Measurements from ENCODE around the gene SLC25A34.
A peak's percentile ranks its signal among the peaks of the same experiment; 100 is the strongest.

SLC25A34 gene

DNA sequence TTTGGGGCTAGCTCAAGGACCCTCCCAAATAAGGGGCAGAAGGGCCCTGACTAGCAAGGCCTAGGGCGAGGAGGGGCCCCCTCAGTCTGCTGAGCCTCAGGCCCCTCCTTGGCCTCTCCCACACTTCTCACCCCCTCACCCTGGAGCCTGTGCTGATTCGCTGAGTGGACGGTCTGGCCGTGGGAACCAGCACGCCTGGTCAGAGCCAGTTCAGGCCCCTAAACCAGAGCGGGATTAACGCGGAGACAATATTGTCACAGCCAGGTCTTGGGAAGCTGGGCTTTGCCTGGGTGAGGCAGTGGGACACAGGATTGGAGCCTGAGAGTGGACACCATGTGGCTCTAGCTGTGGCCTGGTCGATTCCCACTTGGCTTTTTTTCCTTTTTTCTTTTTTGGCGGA lies 17.7 kb downstream of the SLC25A34 start:
- no peak for DNase-seq (ENCODE audit: low spot score)

- DNase-seq (ENCODE audit: low spot score) = no peak
Observed at GRCh38 chr1:15755021-15755645, 19.1 kb downstream of the SLC25A34 start.

- no peak for DNase-seq (ENCODE audit: low spot score)
Observed at GRCh38 chr1:15755646-15756040, 19.6 kb downstream of the SLC25A34 start.

DNA sequence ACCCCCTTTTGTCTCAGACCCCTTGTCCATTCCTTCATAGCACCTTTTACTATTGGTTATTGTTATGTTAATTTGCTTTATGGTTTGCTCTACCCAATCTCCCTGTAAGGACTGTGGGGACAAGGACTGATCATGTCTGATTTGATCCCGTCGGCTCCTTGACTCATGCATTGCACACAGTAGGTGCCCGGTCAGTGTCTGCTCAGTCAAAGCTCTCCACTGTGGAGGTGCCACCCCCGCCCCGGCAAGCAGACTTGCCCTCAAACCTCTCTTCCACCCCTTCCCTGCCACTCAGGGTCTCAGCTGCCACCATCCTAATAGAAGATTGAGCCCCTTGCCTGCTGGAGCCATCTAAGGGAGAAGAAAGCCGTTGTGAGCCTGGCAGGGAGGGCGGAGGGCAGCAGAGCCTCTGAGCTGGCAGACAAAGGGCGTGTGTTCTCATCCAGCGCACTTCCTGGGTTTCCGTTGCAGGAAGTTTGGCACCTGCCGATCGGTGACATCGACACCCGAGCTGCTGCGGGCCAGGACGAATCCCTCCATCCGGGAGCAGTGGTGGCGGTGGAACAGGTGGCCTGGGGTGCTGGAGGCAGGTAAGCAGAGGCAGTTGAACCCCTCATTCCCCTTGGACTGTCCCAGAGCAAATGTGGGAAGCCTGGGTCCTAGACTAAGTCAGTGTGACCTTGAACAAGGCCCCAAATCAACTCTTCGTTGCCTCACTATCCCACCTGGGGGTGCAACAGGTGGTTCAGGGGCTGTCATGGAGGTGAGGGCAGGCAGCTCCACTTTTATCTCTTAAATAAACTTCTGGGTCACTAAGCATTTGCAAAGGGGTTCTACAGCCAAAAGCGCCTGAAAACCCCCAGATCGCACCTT lies 20.3 kb downstream of the SLC25A34 start:
- DNase-seq (ENCODE audit: low spot score) = no peak

GRCh38 chr1:15757016-15757543 lies 21.0 kb downstream of the SLC25A34 start:
- no peak for DNase-seq (ENCODE audit: low spot score)

DNA sequence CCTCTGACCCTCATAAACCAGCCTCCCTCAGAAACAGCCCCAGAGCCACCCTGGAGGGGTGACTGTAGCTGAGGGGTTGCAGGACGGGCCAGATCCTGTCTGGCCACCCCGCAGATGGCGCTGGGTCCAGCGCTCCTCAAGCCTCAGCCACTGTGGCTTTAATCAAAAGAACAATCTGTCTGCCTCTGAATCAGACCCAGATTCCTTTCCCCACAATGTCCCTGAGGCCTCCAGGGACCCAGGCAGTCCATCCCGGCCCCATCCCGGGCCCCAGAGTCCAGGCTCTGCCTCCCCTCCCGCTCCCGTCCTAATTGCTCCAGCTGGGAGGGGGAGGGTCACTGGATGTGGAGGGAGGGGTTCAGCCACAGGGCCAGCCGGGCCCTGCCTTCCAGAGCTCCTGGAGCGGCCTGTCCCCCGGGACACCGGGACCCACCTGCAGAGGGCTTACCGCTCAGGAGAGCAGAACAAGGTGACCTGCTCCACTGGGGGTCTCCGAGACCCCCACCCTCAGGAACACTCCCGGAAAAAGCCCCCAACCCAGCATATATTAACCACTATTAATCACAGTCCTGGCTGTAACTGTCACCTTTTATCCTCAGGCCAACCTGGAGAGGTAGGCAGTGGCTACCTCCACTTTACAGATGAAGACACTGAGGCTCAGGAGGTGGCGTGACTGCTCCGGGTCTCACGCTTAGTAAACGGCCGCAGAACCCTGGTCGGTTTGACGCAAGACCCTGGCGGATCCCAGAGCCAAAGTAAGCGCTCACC lies 21.7 kb downstream of the SLC25A34 start:
- DNase-seq (ENCODE audit: low spot score) = peak; percentile 51

DNA sequence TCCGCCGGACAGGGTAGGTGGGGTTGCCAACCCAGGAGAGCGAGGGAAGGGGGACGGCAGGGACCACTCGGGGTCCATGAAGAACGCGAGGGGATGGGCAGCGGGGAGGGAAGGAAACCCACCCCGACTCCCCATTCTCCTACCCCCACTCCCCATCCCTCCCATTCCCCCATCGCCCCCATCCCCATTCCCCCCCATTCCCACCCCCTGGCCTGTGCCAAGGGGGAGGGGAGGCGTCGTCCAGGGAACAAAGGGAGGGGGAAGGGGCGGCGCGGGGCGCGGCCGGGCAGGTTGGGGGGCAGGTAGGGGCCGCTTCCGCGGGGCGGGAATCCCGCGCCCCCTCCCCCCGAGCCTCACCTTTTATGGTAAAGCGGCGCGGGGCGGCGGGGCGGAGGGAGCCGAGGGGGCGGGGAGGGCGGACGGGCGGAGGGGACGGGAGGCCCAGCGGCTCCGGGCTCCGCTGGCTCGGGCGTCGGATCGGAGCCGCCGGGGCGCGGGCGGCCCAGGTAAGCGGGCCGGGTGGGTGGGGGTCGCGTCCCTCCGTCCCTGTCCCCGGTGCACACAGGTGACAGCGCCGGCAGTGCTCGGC lies 22.4 kb downstream of the SLC25A34 start, which contains the start of gene FBLIM1:
FBLIM1 (plus strand) TSS at position 453 of the 589 bp plus-strand sequence. CDS start 6,189 bp downstream, outside the sequence.
- peak; percentile 84 for DNase-seq (ENCODE audit: low spot score)

DNA sequence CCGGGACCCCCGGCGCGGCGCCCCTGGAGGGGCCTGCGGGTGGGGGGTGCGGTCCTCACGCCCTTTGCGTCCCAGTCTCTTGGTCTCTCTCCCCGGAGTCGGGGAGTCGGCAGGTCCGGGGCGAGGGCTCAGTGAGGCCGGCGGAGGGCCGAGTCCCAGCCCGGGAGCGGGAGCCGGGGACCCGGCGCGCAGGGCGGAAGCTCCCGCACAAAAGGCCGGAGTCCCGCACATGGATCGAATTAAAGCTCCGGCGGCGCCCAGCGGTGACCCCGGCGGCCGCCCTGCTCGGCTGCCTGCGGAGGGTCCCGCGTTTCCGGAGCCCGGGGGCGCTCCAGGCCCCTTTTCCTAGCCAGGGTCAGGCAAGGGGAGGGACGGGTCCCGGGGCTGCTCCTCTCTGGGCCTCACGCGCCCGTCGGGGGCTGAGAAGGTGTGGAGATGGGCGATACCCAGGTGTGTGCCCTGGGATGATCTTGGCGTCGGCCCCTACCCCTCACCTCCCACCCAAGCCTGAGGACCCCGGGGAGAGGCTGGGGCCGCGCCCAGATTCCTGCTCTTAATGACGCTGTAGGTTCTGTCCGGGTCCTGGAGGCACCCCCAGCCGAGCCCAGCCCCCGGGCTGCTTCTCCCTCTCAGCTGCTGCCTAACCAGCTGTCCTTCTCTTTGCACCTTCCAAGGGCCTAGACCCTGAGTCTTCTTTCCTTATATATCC lies 23.0 kb downstream of the SLC25A34 start:
- DNase-seq (ENCODE audit: low spot score) = peak; percentile 87

GRCh38 chr1:15760520-15761211 lies 24.6 kb downstream of the SLC25A34 start:
- DNase-seq (ENCODE audit: low spot score) = peak; percentile 81

DNA sequence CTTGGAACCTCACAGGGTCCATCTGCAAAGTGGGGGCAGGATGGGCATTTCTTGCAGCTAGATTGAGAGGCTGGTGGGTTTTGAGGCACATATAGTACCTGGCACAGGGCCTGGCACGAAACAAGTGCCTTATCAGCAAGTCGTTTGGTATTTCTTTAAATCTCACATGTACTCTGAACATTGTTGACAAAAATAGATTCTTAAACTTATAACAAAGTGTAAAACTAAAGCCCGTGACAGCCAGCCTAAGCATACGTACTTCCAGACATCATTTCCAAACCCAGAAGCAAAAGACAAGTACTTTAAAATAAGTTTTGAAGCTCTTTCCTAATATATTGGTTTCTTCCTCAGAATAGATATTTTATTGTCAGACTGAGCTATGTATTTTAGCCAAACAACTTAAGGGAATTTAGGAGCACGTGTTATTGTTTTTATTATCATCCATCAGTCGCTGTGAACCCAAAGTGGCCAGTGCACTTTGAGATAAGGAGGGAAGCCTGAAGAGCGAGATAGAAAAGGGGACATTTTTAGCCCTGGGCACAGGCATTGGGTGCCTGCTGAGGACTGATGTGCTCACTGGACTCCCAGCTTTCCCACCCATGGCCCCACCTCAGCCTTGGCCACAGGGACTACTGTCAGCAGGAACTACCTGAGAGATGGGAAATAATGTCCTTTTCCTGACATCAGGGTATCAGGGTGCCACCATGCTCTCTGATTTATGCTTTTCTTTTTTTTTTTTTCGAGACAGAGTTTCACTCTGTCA lies 25.5 kb downstream of the SLC25A34 start:
- DNase-seq (ENCODE audit: low spot score) = no peak

- DNase-seq (ENCODE audit: low spot score) = no peak
Observed at GRCh38 chr1:15762546-15762945, 26.5 kb downstream of the SLC25A34 start.

GRCh38 chr1:15764269-15764764 lies 28.3 kb downstream of the SLC25A34 start:
- no peak for DNase-seq (ENCODE audit: low spot score)

GRCh38 chr1:15764890-15765289 lies 28.8 kb downstream of the SLC25A34 start:
- no peak for DNase-seq (ENCODE audit: low spot score)

DNA sequence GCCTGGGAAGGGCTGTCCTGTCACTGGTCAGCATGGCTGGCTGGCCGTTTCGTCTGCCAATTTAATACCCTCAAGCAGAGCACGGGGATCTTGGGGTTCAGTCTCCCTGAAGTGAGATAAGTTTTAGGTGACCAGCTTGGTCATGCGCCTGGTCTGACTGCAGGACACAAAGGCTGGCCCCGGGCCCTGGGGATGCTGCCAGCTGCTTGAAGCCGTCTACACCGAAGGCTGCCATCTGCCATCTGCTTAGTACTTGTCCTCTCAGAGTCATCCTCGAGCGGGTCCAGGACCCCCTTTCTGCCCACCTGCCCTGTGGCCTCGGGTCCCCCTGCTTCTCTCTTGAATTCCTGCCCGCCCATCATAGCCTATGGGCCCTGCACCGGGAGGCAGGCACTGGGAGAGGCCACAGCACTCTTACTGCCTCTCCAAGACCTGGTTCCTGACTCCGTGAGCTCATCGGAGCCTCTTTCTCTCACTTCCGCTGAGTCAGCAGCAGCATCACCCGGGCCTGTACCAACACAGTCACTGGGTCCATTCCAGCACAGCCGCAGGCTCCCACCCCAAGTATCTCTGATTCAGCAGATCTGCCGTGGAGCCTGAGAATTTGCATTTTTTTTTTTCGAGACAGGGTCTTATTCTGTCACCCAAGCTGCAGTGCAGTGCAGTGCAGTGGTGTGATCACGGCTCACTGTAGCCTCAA lies 29.6 kb downstream of the SLC25A34 start:
- peak; percentile 87 for DNase-seq (ENCODE audit: low spot score)

DNA sequence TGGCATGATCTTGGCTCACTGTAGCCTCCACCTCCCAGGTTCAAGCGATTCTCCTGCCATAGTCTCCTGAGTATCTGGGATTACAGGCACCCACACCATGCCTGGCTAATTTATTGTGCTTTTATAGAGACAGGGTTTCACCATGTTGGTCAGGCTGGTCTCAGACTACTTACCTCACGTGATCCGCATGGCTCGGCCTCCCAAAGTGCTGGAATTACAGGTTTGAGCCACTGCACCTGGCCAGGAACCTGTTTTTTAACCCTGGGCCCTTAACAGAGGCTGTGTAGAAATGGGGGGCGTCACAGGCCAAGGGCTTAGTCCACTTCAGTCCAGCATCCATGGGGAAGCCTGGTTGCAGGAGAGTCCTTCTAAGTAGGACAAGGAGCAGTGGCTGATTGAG lies 31.9 kb downstream of the SLC25A34 start:
- DNase-seq (ENCODE audit: low spot score) = no peak

DNA sequence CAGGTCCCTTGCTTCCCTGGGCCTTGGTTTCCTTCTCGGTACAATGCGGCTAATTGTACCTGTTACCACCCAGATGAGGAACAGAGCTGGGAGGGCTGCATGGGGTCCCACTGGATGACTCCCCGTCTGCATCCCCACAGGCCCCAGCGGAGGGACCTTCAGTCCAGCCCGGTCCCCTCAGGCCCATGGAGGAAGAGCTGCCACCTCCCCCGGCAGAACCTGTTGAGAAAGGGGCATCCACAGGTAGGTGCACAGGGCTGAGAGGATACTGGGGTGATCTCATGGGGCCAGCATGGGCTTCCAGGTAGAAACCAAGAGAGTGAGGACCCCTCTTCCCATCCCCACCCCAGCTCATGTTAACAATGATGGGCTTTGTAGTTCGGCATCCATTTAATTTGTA lies 32.3 kb downstream of the SLC25A34 start:
- DNase-seq (ENCODE audit: low spot score) = no peak

DNA sequence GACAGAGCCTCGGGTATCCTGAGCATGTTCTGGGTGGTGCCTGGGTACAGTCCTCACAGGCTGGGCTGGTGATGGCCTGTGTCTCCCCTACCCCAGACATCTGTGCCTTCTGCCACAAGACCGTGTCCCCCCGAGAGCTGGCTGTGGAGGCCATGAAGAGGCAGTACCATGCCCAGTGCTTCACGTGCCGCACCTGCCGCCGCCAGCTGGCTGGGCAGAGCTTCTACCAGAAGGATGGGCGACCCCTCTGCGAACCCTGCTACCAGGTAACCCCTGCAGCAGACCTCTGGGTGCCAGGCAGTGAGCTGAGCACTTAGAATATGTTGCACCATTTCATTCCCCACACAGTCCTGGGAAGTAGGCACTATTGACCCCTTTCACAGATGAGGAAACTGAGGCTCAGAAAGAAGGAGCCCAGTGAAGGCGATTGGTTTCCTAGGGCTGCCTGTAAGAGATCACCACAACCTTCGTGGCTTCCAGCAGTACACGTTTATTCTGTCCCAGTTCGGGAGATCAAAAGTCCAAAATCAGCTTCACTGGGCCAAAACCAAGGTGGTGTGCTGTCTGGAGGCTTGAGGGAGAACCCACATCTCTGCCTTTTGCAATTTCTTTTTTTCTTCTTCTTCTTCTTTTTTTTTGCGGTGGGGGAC lies 34.4 kb downstream of the SLC25A34 start:
- no peak for DNase-seq (ENCODE audit: low spot score)

DNA sequence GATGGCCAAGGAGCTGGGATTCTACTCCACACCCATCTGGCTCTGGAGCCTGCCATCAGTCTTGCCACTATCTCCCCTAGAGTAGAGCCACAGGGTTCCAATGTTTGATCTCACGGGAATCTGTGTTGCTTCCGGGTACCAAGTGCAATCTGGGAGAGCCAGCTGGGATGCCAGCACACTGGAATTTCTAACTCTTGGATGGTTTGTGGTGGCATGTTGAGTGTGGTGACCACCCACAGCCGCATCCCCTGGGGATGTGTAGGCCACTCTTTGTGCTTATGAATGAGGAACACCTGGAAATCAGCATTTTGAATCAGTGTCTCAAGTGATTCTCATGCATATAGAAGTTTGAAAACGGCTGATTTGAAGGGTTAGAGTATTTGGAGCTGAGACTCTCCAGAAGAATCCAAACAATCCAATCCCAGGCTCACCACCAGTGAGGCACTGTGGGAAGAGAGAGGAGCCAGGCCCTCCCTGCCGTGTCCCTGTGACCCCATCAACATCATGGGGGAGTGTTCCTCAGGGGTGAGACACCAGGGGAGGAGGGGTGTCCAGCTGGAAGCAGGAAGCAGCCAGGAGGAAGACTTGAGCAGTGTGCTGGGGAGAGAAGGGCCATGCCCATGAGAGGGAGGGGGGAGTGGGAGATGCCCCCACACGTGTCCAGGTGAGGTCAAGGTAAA lies 35.9 kb downstream of the SLC25A34 start:
- no peak for DNase-seq (ENCODE audit: low spot score)
